Measurements from ENCODE around the gene RBM4B. TPM values are rescaled to one million over a fixed set of nuclear protein-coding genes. Genes with fewer than 3 reads are reported as not detected.
A peak's percentile ranks its signal among the peaks of the same experiment; 100 is the strongest.

RBM4B gene
- total RNA-seq, 1 donor: 19.2 TPM

- Histone ChIP-seq H3K4me3 (ENCODE audit: insufficient read depth, low read length) (no peak overlapping the region), H3K27ac (ENCODE audit: low read depth, low read length) (no peak overlapping the region), H3K79me2 (ENCODE audit: insufficient read depth, low read length) (no peaks in the 10 kb centered on the region), H3K4me2 (ENCODE audit: insufficient read depth, low read length) (no peak overlapping the region), H3K36me3 (ENCODE audit: insufficient read depth, low read length) (no peaks in the 10 kb centered on the region), H3K27me3 (ENCODE audit: insufficient read depth, low read length) (peaks cover 39% of the 10 kb centered on the region), H2AFZ (ENCODE audit: low read length) (no peak overlapping the region), H3K9me3 (ENCODE audit: low read depth, low read length) (no peaks in the 10 kb centered on the region), H3K4me1 (ENCODE audit: insufficient read depth, low read length) (peaks cover 7% of the 10 kb centered on the region), H4K20me1 (ENCODE audit: insufficient read depth, low read length) (no peaks in the 10 kb centered on the region)
- TF ChIP-seq, protein P1, sequence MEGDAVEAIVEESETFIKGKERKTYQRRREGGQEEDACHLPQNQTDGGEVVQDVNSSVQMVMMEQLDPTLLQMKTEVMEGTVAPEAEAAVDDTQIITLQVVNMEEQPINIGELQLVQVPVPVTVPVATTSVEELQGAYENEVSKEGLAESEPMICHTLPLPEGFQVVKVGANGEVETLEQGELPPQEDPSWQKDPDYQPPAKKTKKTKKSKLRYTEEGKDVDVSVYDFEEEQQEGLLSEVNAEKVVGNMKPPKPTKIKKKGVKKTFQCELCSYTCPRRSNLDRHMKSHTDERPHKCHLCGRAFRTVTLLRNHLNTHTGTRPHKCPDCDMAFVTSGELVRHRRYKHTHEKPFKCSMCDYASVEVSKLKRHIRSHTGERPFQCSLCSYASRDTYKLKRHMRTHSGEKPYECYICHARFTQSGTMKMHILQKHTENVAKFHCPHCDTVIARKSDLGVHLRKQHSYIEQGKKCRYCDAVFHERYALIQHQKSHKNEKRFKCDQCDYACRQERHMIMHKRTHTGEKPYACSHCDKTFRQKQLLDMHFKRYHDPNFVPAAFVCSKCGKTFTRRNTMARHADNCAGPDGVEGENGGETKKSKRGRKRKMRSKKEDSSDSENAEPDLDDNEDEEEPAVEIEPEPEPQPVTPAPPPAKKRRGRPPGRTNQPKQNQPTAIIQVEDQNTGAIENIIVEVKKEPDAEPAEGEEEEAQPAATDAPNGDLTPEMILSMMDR (IDR thresholded peaks at IDR 0.05; ENCODE audit: extremely low read depth, low read depth, low read length): no peak
- DNase-seq (ENCODE audit: insufficient read length, low spot score, missing footprints): peak; percentile 60
Observed at GRCh38 chr11:66723693-66724092, 46.0 kb upstream of the RBM4B start.

- TF ChIP-seq, protein P1 (IDR thresholded peaks at IDR 0.05; ENCODE audit: extremely low read depth, low read depth, low read length): no peak
- peak; percentile 68 for DNase-seq (ENCODE audit: insufficient read length, low spot score, missing footprints)
Observed at GRCh38 chr11:66722745-66723651, 45.3 kb upstream of the RBM4B start.

GRCh38 chr11:66721939-66722338 lies 44.3 kb upstream of the RBM4B start:
- Histone ChIP-seq H3K4me1 (ENCODE audit: insufficient read depth, low read length) (peaks cover 7% of the 10 kb centered on the region), H3K36me3 (ENCODE audit: insufficient read depth, low read length) (no peaks in the 10 kb centered on the region), H3K27me3 (ENCODE audit: insufficient read depth, low read length) (peaks cover 28% of the 10 kb centered on the region), H3K9me3 (ENCODE audit: low read depth, low read length) (no peaks in the 10 kb centered on the region), H3K4me3 (ENCODE audit: insufficient read depth, low read length) (no peak overlapping the region), H2AFZ (ENCODE audit: low read length) (no peak overlapping the region), H3K4me2 (ENCODE audit: insufficient read depth, low read length) (no peak overlapping the region), H4K20me1 (ENCODE audit: insufficient read depth, low read length) (no peaks in the 10 kb centered on the region), H3K79me2 (ENCODE audit: insufficient read depth, low read length) (no peaks in the 10 kb centered on the region), H3K27ac (ENCODE audit: low read depth, low read length) (no peak overlapping the region)
- TF ChIP-seq, protein P1 (IDR thresholded peaks at IDR 0.05; ENCODE audit: extremely low read depth, low read depth, low read length): no peak
- DNase-seq (ENCODE audit: insufficient read length, low spot score, missing footprints): peak; percentile 61

More at GRCh38 chr11:66722745-66723651, 45.3 kb upstream of the RBM4B start:
- Histone ChIP-seq H3K27ac (ENCODE audit: low read depth, low read length) (no peak overlapping the region), H3K4me2 (ENCODE audit: insufficient read depth, low read length) (no peak overlapping the region), H3K9me3 (ENCODE audit: low read depth, low read length) (no peaks in the 10 kb centered on the region), H4K20me1 (ENCODE audit: insufficient read depth, low read length) (no peaks in the 10 kb centered on the region), H3K4me3 (ENCODE audit: insufficient read depth, low read length) (no peak overlapping the region), H2AFZ (ENCODE audit: low read length) (no peak overlapping the region), H3K36me3 (ENCODE audit: insufficient read depth, low read length) (no peaks in the 10 kb centered on the region), H3K4me1 (ENCODE audit: insufficient read depth, low read length) (peaks cover 7% of the 10 kb centered on the region), H3K79me2 (ENCODE audit: insufficient read depth, low read length) (no peaks in the 10 kb centered on the region), H3K27me3 (ENCODE audit: insufficient read depth, low read length) (peaks cover 35% of the 10 kb centered on the region)

DNA sequence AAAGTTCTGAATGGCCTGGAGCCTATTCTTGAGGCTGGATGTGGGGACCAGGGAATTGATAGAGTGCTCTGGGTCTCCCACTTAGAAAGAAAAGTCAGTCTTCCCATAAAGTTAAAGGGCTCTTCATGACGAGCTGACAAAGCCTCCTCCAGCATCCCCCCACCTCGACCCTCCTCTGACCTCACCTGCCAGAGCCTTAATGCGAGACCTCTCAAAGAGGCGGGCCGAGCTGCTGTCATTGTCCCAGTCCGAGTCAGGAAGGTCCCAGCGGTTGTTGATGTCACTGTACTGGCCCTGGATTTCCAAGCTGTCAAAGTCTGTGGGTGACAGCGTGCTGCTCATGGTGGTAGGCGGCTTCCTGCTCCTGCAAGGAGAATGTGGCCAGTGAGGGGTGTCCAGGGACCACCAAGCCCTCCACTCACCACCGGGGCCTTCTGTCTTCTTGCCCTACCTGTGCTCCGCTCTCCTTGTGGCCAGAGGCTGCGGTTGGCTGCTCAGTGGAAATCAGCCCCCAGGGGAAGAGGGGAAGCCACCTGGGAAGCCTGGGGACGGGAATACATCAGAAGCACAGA lies 43.3 kb upstream of the RBM4B start:
- H2AFZ ChIP-seq (ENCODE audit: low read length): no peak overlapping the region
- H3K9me3 ChIP-seq (ENCODE audit: low read depth, low read length): no peaks in the 10 kb centered on the region
- peaks cover 18% of the 10 kb centered on the region for H3K27me3 ChIP-seq (ENCODE audit: insufficient read depth, low read length)
- no peaks in the 10 kb centered on the region for H3K79me2 ChIP-seq (ENCODE audit: insufficient read depth, low read length)
- no peaks in the 10 kb centered on the region for H3K36me3 ChIP-seq (ENCODE audit: insufficient read depth, low read length)
- no peak for DNase-seq (ENCODE audit: insufficient read length, low spot score, missing footprints)
- no peak overlapping the region for H3K27ac ChIP-seq (ENCODE audit: low read depth, low read length)
- H4K20me1 ChIP-seq (ENCODE audit: insufficient read depth, low read length): no peaks in the 10 kb centered on the region
- no peak overlapping the region for H3K4me2 ChIP-seq (ENCODE audit: insufficient read depth, low read length)
- no peak overlapping the region for H3K4me3 ChIP-seq (ENCODE audit: insufficient read depth, low read length)
- peaks cover 7% of the 10 kb centered on the region for H3K4me1 ChIP-seq (ENCODE audit: insufficient read depth, low read length)
- TF ChIP-seq, protein P1 (IDR thresholded peaks at IDR 0.05; ENCODE audit: extremely low read depth, low read depth, low read length): no peak

Measured in osteoblast (primary cell).